ENCODE data around the gene CELA2B.

Gene CELA2B

DNA sequence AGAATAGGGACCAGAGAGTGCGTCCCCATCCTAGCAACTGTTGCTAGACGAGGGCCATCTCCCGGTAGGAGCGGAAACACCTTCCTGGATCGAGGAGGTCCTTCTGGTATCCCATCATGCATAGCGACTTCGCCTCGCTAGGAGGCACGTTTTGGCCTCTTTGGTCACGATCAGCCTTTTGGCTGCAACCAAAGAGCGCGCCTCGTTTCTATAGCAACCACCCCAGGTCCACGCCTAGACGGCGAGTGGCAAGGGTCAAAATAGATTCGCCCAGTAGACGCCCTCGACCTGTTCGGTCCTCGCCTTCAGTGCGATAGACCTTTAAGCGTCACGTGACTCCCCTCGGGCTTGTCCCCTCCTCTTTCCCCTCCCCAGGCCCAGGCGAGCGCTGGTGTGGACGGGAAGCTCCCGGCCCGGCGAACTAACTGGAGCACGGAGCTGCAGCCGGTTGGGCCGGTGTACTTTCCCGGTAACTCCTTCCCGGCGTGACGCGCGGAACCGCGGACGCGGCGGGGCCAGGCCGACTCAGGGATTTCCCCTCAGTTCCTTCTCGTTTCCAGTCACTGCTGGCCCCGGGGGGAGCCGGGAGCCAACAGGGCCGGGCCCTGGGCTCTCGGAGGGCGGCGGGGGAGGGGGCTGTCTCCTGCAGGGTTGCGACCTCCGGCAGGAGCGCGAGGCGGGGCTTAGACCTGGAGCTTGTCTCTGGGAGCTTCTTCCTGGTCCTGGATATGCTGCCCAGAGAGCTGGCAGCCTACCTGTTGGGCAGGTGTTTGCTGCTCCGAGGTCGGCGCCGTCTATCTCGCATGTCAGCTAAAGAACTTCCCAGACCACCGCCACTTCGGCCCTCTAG is 50.8 kb downstream of the CELA2B start, which contains the start of gene DNAJC16:
Gene DNAJC16 (plus strand): TSS at position 359 of the 850 bp plus-strand sequence. CDS start 2,258 bp downstream, outside the sequence.
- DNase-seq, result peak; percentile 100

DNA sequence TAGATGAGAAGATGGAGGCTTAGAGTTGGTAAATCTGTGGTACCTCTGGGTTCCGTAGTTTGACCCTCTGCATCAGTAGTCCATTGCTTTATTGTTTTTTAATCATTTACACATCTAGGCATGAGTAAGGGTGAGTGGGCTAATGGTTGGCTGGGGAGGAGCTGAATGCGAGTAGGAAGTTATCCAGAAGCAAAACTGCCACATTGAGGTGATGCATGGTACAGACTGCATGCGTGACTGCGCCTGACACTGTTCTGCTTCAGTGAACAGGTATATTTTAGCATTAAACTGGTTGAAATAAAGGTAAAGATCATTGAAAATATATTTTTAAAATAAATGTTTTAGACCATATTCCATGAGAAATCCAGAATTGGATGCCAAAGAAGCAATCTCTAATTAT is 55.1 kb downstream of the CELA2B start:
- DNase-seq, result no peak

DNA sequence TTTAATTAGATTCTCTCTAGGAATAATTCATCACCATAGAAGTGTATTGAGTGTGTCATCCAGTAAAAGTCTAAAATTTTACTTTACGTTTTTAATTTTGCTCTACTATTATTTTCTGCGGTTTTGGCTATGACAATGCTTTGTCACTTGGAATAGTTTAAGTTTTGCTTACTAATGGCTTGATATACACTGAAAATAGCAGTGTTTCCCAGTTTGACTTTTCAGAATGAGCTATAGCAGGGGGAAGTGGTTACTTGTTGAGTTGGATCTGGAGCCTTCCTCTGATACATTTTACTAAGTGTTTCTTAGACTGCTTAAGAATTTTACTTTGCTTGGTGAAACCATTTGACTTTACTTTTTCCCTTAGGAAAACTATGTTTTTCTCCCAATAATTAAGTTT is 55.8 kb downstream of the CELA2B start:
- no peak for DNase-seq

DNA sequence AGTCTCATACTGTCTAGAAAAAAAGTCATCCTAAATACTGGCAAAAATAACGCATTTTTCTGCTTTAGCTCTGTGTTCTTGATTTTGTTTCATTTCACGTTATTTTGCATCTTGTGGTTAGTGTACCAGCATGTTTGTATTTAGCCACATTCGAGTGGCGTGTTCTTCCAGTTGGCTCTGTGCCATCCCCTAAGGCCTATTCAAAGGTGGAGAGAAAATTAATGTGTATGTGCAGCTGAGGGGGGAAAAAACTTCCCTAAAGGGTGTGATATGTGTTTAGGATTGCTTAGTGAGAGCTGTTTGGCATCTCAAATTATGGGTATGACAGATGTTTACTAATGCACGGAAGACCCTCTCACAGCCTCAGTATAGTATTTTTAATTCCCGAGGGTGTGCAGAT is 62.9 kb downstream of the CELA2B start:
- DNase-seq, result no peak

DNA sequence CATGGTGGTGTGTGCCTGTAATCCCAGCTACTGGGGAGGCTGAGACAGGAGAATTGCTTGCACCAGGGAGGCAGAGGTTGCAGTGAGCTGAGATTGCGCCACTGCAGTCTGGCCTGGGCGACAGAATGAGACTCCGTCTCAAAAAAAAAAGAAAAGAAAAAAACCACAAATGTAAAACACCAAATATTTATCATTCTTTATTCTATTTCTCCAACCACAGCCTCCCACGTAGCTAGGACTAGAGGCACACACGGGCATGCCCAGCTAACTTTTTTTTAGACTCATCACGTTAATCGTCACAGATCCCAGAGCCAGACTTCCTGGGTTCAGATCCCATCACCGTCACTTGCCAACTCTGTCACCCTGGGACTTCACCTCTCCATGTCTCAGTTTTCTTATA is 64.3 kb downstream of the CELA2B start:
- no peak for DNase-seq
